Uterus (tissue), 4 donors: ENCODE data around the gene ERI3. TPM values are rescaled to one million over a fixed set of nuclear protein-coding genes. Genes with fewer than 3 reads are reported as not detected.

Experiments
- DNase-seq, 2 donors: peaks; one replicate each; pipeline ENCODE4 v3.0.0-alpha.2; 2019 to 2020
- H3K27ac ChIP-seq, 2 donors: fragments of 200-600 bp; sonication (generic); 1 replicate in 1 of 2; 2 replicates in 1 of 2; pipeline ENCODE4 v1.5.1; 2016 to 2018
- H3K27me3 ChIP-seq, 2 donors: fragments of 200-600 bp; sonication (generic); one replicate each; pipeline ENCODE4 v1.5.1; 2018 to 2019; ENCODE audit warnings: control low read depth in 1 of 2
- H3K36me3 ChIP-seq, 2 donors: fragments of 200-600 bp; sonication (generic); one replicate each; pipeline ENCODE4 v1.5.1; 2019; ENCODE audit warnings: control low read depth in 1 of 2
- H3K4me1 ChIP-seq, 2 donors: fragments of 200-600 bp; sonication (generic); one replicate each; pipeline ENCODE4 v1.5.1; 2018 to 2019; ENCODE audit warnings: control low read depth in 1 of 2
- H3K4me3 ChIP-seq, 2 donors: fragments of 200-600 bp; sonication (generic); 1 replicate in 1 of 2; 2 replicates in 1 of 2; pipeline ENCODE4 v1.5.1; 2018 to 2019; ENCODE audit warnings: mild to moderate bottlenecking in 1 of 2
- H3K9me3 ChIP-seq, 2 donors: fragments of 200-600 bp; sonication (generic); one replicate each; pipeline ENCODE4 v1.5.1; 2019; ENCODE audit warnings: control low read depth in 1 of 2
- CTCF ChIP-seq, 4 experiments: fragments of 200-600 bp in 2 of 4; fragments of 450-650 bp in 2 of 4; sonication (generic) in 2 of 4; IDR thresholded peaks; one replicate each; pipeline ENCODE4 v1.5.1; 2016 to 2019; ENCODE audit warnings: antibody characterized with exemption in 4 of 4, mild to moderate bottlenecking in 2 of 4, moderate library complexity in 1 of 4
- POLR2A ChIP-seq, 2 donors: fragments of 450-650 bp; IDR thresholded peaks; one replicate each; pipeline ENCODE4 v1.6.1; 2016; ENCODE audit warnings: antibody characterized with exemption in 2 of 2, mild to moderate bottlenecking in 1 of 2, moderate library complexity in 1 of 2
- intact Hi-C: fragments of 100-400 bp; cut with DNase I; formaldehyde crosslinking; loops from one replicate; pipeline ENCODE4 v1.15.1; 2023; ENCODE audit warnings: low total_unique reads
- total RNA-seq, 4 donors: library from RNA; depleted of rRNA in 3 of 4; stranded (reverse); fragments of >200 nt in 3 of 4; gene quantifications; one replicate each; pipeline versions ENCODE4 v1.1.0 to v1.2.4, GENCODE V29; 2014 to 2023
- donor health status: DM: yes; HTN: yes; CAD: no.

Gene ERI3
- total RNA-seq, 4 donors from 2014 or later, result 9.5 to 58.2 (median 45.6) TPM

- intact Hi-C loops, result no loop called here
- Histone ChIP-seq H3K27ac (no peak overlapping the region), H3K4me1 (no peaks in the 10 kb centered on the region), H3K27me3 (no peaks in the 10 kb centered on the region), H3K4me3 (no peak overlapping the region), H3K36me3 (no peaks in the 10 kb centered on the region), H3K9me3 (no peaks in the 10 kb centered on the region)
- DNase-seq, result no peak
- no peak for TF ChIP-seq POLR2A (IDR thresholded peaks at IDR 0.05)
- TF ChIP-seq CTCF (IDR thresholded peaks at IDR 0.05), result no peak
Observed at GRCh38 chr1:44296086-44296485, 59.0 kb downstream of the ERI3 start.

GRCh38 chr1:44294588-44295007 is 60.5 kb downstream of the ERI3 start:
- TF ChIP-seq POLR2A (IDR thresholded peaks at IDR 0.05), result no peak
- peak in 3 of 4 experiments; percentile 28 to 37 (median 30) for TF ChIP-seq CTCF (IDR thresholded peaks at IDR 0.05)
- peak; percentile 51 to 68 for DNase-seq
- Histone ChIP-seq H3K4me3 (no peak overlapping the region), H3K27me3 (no peaks in the 10 kb centered on the region), H3K4me1 (no peaks in the 10 kb centered on the region), H3K27ac (no peak overlapping the region), H3K9me3 (no peaks in the 10 kb centered on the region), H3K36me3 (no peaks in the 10 kb centered on the region)
- intact Hi-C loops, result no loop called here

- Histone ChIP-seq H3K9me3 (no peaks in the 10 kb centered on the region), H3K27me3 (no peaks in the 10 kb centered on the region), H3K4me1 (no peaks in the 10 kb centered on the region), H3K27ac (no peak overlapping the region), H3K36me3 (no peaks in the 10 kb centered on the region), H3K4me3 (no peak overlapping the region)
- TF ChIP-seq POLR2A (IDR thresholded peaks at IDR 0.05) (no peak), CTCF (IDR thresholded peaks at IDR 0.05) (no peak)
- intact Hi-C loops, result no loop called here
- DNase-seq, result no peak
Observed at GRCh38 chr1:44293761-44294315, 61.2 kb downstream of the ERI3 start.

- H3K27ac ChIP-seq, result no peak overlapping the region
- intact Hi-C loops, result no loop called here
- no peaks in the 10 kb centered on the region for H3K9me3 ChIP-seq
- DNase-seq, result no peak
- no peaks in the 10 kb centered on the region for H3K27me3 ChIP-seq
- TF ChIP-seq POLR2A (IDR thresholded peaks at IDR 0.05), result no peak
- TF ChIP-seq CTCF (IDR thresholded peaks at IDR 0.05), result no peak
- H3K4me1 ChIP-seq, result no peaks in the 10 kb centered on the region
- H3K36me3 ChIP-seq, result no peaks in the 10 kb centered on the region
- no peak overlapping the region for H3K4me3 ChIP-seq
Observed at GRCh38 chr1:44292651-44293050, 62.4 kb downstream of the ERI3 start.

GRCh38 chr1:44290250-44291094 is 64.6 kb downstream of the ERI3 start:
- intact Hi-C loops, result no loop called here
- no peak overlapping the region for H3K4me3 ChIP-seq
- H3K4me1 ChIP-seq, result no peaks in the 10 kb centered on the region
- no peaks in the 10 kb centered on the region for H3K27me3 ChIP-seq
- no peaks in the 10 kb centered on the region for H3K9me3 ChIP-seq
- H3K27ac ChIP-seq, result no peak overlapping the region
- H3K36me3 ChIP-seq, result no peaks in the 10 kb centered on the region
- TF ChIP-seq CTCF (IDR thresholded peaks at IDR 0.05), result no peak
- TF ChIP-seq POLR2A (IDR thresholded peaks at IDR 0.05), result no peak
- no peak for DNase-seq
